GM21381 (cell line): Measurements from ENCODE around the gene PDE4DIP.
"Not testable (repeated sequence)": the region's sequence is repeated elsewhere in the genome, so short reads cannot be mapped to it uniquely, and the experiment has no call there.

ENCODE experiments used
- ATAC-seq: cut with Tn5 transposase; IDR thresholded peaks from one replicate; pipeline ENCODE4 v1.9.1; 2021; ENCODE audit warnings: mild to moderate bottlenecking, moderate library complexity; ENCODE audit not compliant: unreplicated experiment

The PDE4DIP gene

GRCh38 chr1:148869634-148869961, 25.4 kb downstream of the PDE4DIP start:
- not testable (repeated sequence) for ATAC-seq

GRCh38 chr1:148874408-148875388, 30.5 kb downstream of the PDE4DIP start:
- ATAC-seq, result not testable (repeated sequence)

GRCh38 chr1:148879812-148880416, 35.7 kb downstream of the PDE4DIP start:
- ATAC-seq, result not testable (repeated sequence)

- not testable (repeated sequence) for ATAC-seq
Measured at GRCh38 chr1:148881261-148881660, 37.0 kb downstream of the PDE4DIP start.

- not testable (repeated sequence) for ATAC-seq
Measured at GRCh38 chr1:148885219-148885618, 41.0 kb downstream of the PDE4DIP start.

- not testable (repeated sequence) for ATAC-seq
Measured at GRCh38 chr1:148886293-148886692, 42.1 kb downstream of the PDE4DIP start.

GRCh38 chr1:148888597-148888996, 44.4 kb downstream of the PDE4DIP start:
- not testable (repeated sequence) for ATAC-seq

GRCh38 chr1:148889267-148890074, 45.2 kb downstream of the PDE4DIP start:
- ATAC-seq, result not testable (repeated sequence)

GRCh38 chr1:148890075-148890568, 45.9 kb downstream of the PDE4DIP start:
- not testable (repeated sequence) for ATAC-seq

- ATAC-seq, result not testable (repeated sequence)
Measured at GRCh38 chr1:148894360-148895352, 50.4 kb downstream of the PDE4DIP start.

- not testable (repeated sequence) for ATAC-seq
Measured at GRCh38 chr1:148900026-148900425, 55.8 kb downstream of the PDE4DIP start.

- ATAC-seq, result not testable (repeated sequence)
Measured at GRCh38 chr1:148900691-148901090, 56.5 kb downstream of the PDE4DIP start.

GRCh38 chr1:148901150-148901952, 57.1 kb downstream of the PDE4DIP start:
- not testable (repeated sequence) for ATAC-seq

- ATAC-seq, result not testable (repeated sequence)
Measured at GRCh38 chr1:148901953-148902341, 57.7 kb downstream of the PDE4DIP start.

- not testable (repeated sequence) for ATAC-seq
Measured at GRCh38 chr1:148909219-148909826, 65.1 kb downstream of the PDE4DIP start.

- not testable (repeated sequence) for ATAC-seq
Measured at GRCh38 chr1:148911303-148911928, 67.2 kb downstream of the PDE4DIP start.

- not testable (repeated sequence) for ATAC-seq
Measured at GRCh38 chr1:148916222-148916621, 72.0 kb downstream of the PDE4DIP start.
